Activated T-helper 2 cell treated with anti-CD3 and anti-CD28 coated beads, Interferon-gamma antibody, Interleukin-2, Interleukin-4, amounts not matched to agents 10 μg/mL and 5 μg/mL and 100 μg/mL, durations not matched to agents 14 hours and 24 hours and 36 hours (primary cell): Measurements from ENCODE around the gene FLOT1. TPM values are rescaled to one million over a fixed set of nuclear protein-coding genes. Genes with fewer than 3 reads are reported as not detected.

ENCODE experiments used
- DNase-seq: peaks from one replicate; pipeline ENCODE4 v3.0.0; 2021; ENCODE audit warnings: low spot score
- H3K27ac Mint-ChIP-seq: one replicate; pipeline ENCODE4 v1.8.0; 2021; ENCODE audit warnings: mixed read lengths
- H3K27me3 Mint-ChIP-seq: one replicate; pipeline ENCODE4 v1.8.0; 2021; ENCODE audit warnings: low read depth, mixed read lengths
- H3K36me3 Mint-ChIP-seq: one replicate; pipeline ENCODE4 v1.8.0; 2021; ENCODE audit warnings: low read depth, mixed read lengths
- H3K4me1 Mint-ChIP-seq: one replicate; pipeline ENCODE4 v1.8.0; 2021; ENCODE audit warnings: low read depth, mixed read lengths
- H3K4me3 Mint-ChIP-seq: one replicate; pipeline ENCODE4 v1.8.0; 2021; ENCODE audit warnings: low read depth, mild to moderate bottlenecking, moderate library complexity, mixed read lengths
- H3K9me3 Mint-ChIP-seq: one replicate; pipeline ENCODE4 v1.8.0; 2021; ENCODE audit warnings: mixed read lengths
- intact Hi-C: fragments of 100-400 bp; cut with micrococcal nuclease; formaldehyde crosslinking; loops from one replicate; pipeline ENCODE4 v1.15.1; 2023
- total RNA-seq: library from RNA; stranded (reverse); gene quantifications from 2 replicates; pipeline ENCODE4 v1.2.3, GENCODE V29; 2022

The FLOT1 gene
- total RNA-seq, result 201 and 214 TPM in 2 replicates

- Mint-ChIP-seq H3K9me3 (no peaks in the 10 kb centered on the region), H3K4me3 (peak within 1 kb of the TSS; percentile 99), H3K27ac (peak within 1 kb of the TSS; percentile 91), H3K36me3 (peaks cover 59% of the 10 kb centered on the region), H3K4me1 (peaks cover 50% of the 10 kb centered on the region), H3K27me3 (no peaks in the 10 kb centered on the region)
- intact Hi-C loops, result loop anchor here (1.0 kb wide), 1 partner anchor 27 kb away; no protein-coding TSS in a partner anchor
- DNase-seq, result peak; percentile 88
These were observed at the start of gene FLOT1 for GRCh38 chr6:30742316-30743098. Gene FLOT1, minus strand, starts transcription at chr6:30742687. Its CDS starts 498 bp downstream, at chr6:30742189.

- Mint-ChIP-seq H3K9me3 (no peaks in the 10 kb centered on the region), H3K36me3 (peaks cover 5% of the 10 kb centered on the region), H3K4me3 (no peak overlapping the region), H3K4me1 (peaks cover 71% of the 10 kb centered on the region), H3K27me3 (no peaks in the 10 kb centered on the region), H3K27ac (no peak overlapping the region)
- no peak for DNase-seq
- intact Hi-C loops, result no loop called here
These were observed 48.4 kb upstream of the FLOT1 start for GRCh38 chr6:30790724-30791383.

GRCh38 chr6:30789606-30790005 lies 47.1 kb upstream of the FLOT1 start:
- DNase-seq, result no peak
- no peak overlapping the region for H3K4me3 Mint-ChIP-seq
- no peaks in the 10 kb centered on the region for H3K9me3 Mint-ChIP-seq
- peaks cover 8% of the 10 kb centered on the region for H3K36me3 Mint-ChIP-seq
- H3K27ac Mint-ChIP-seq, result peak overlapping the region; percentile 96
- intact Hi-C loops, result loop anchor here (5.0 kb wide), 1 partner anchor 107 kb away; no protein-coding TSS in a partner anchor
- H3K4me1 Mint-ChIP-seq, result peaks cover 69% of the 10 kb centered on the region
- H3K27me3 Mint-ChIP-seq, result no peaks in the 10 kb centered on the region

GRCh38 chr6:30787954-30788353 lies 45.5 kb upstream of the FLOT1 start:
- DNase-seq, result peak; percentile 31

GRCh38 chr6:30782425-30783014 lies 40.0 kb upstream of the FLOT1 start:
- no peaks in the 10 kb centered on the region for H3K27me3 Mint-ChIP-seq
- peaks cover 58% of the 10 kb centered on the region for H3K4me1 Mint-ChIP-seq
- H3K36me3 Mint-ChIP-seq, result peaks cover 5% of the 10 kb centered on the region
- H3K9me3 Mint-ChIP-seq, result no peaks in the 10 kb centered on the region
- H3K4me3 Mint-ChIP-seq, result no peak overlapping the region
- DNase-seq, result no peak
- peak overlapping the region; percentile 65 for H3K27ac Mint-ChIP-seq
- intact Hi-C loops, result no loop called here

More at GRCh38 chr6:30787954-30788353, 45.5 kb upstream of the FLOT1 start:
- H3K27me3 Mint-ChIP-seq, result no peaks in the 10 kb centered on the region
- peak overlapping the region; percentile 96 for H3K27ac Mint-ChIP-seq
- peaks cover 57% of the 10 kb centered on the region for H3K4me1 Mint-ChIP-seq
- no peaks in the 10 kb centered on the region for H3K9me3 Mint-ChIP-seq
- peak overlapping the region; percentile 66 for H3K4me3 Mint-ChIP-seq
- H3K36me3 Mint-ChIP-seq, result peaks cover 8% of the 10 kb centered on the region
- intact Hi-C loops, result loop anchor here (1.0 to 5.0 kb wide), 5 partner anchors 19 to 106 kb away; no protein-coding TSS in a partner anchor

GRCh38 chr6:30781743-30782424 lies 39.4 kb upstream of the FLOT1 start:
- intact Hi-C loops, result no loop called here
- H3K9me3 Mint-ChIP-seq, result no peaks in the 10 kb centered on the region
- H3K27me3 Mint-ChIP-seq, result no peaks in the 10 kb centered on the region
- DNase-seq, result no peak
- H3K27ac Mint-ChIP-seq, result peak overlapping the region; percentile 65
- peak overlapping the region; percentile 55 for H3K4me3 Mint-ChIP-seq
- peaks cover 62% of the 10 kb centered on the region for H3K4me1 Mint-ChIP-seq
- H3K36me3 Mint-ChIP-seq, result peaks cover 5% of the 10 kb centered on the region

GRCh38 chr6:30781395-30781742 lies 38.9 kb upstream of the FLOT1 start:
- Mint-ChIP-seq H3K9me3 (no peaks in the 10 kb centered on the region), H3K27me3 (no peaks in the 10 kb centered on the region), H3K36me3 (peaks cover 5% of the 10 kb centered on the region), H3K4me1 (peaks cover 62% of the 10 kb centered on the region), H3K4me3 (no peak overlapping the region), H3K27ac (no peak overlapping the region)
- DNase-seq, result no peak
- intact Hi-C loops, result no loop called here

- H3K36me3 Mint-ChIP-seq, result peaks cover 2% of the 10 kb centered on the region
- no peak overlapping the region for H3K27ac Mint-ChIP-seq
- no peaks in the 10 kb centered on the region for H3K9me3 Mint-ChIP-seq
- no peak overlapping the region for H3K4me3 Mint-ChIP-seq
- intact Hi-C loops, result no loop called here
- H3K4me1 Mint-ChIP-seq, result peaks cover 56% of the 10 kb centered on the region
- no peak for DNase-seq
- H3K27me3 Mint-ChIP-seq, result no peaks in the 10 kb centered on the region
These were observed 38.1 kb upstream of the FLOT1 start for GRCh38 chr6:30780642-30780920.

GRCh38 chr6:30779850-30780641 lies 37.6 kb upstream of the FLOT1 start:
- no peak overlapping the region for H3K4me3 Mint-ChIP-seq
- H3K27ac Mint-ChIP-seq, result no peak overlapping the region
- no peaks in the 10 kb centered on the region for H3K9me3 Mint-ChIP-seq
- intact Hi-C loops, result no loop called here
- peaks cover under 1% of the 10 kb centered on the region for H3K36me3 Mint-ChIP-seq
- H3K27me3 Mint-ChIP-seq, result no peaks in the 10 kb centered on the region
- peaks cover 53% of the 10 kb centered on the region for H3K4me1 Mint-ChIP-seq
- DNase-seq, result no peak

- peak overlapping the region; percentile 72 for H3K27ac Mint-ChIP-seq
- peaks cover 57% of the 10 kb centered on the region for H3K4me1 Mint-ChIP-seq
- intact Hi-C loops, result no loop called here
- no peaks in the 10 kb centered on the region for H3K27me3 Mint-ChIP-seq
- no peaks in the 10 kb centered on the region for H3K36me3 Mint-ChIP-seq
- no peak for DNase-seq
- H3K9me3 Mint-ChIP-seq, result no peaks in the 10 kb centered on the region
- H3K4me3 Mint-ChIP-seq, result peak overlapping the region; percentile 13
These were observed 35.6 kb upstream of the FLOT1 start for GRCh38 chr6:30778001-30778635.

GRCh38 chr6:30777155-30777485 lies 34.6 kb upstream of the FLOT1 start:
- H3K27me3 Mint-ChIP-seq, result no peaks in the 10 kb centered on the region
- peaks cover 60% of the 10 kb centered on the region for H3K4me1 Mint-ChIP-seq
- DNase-seq, result no peak
- intact Hi-C loops, result no loop called here
- H3K36me3 Mint-ChIP-seq, result peaks cover 4% of the 10 kb centered on the region
- no peak overlapping the region for H3K4me3 Mint-ChIP-seq
- H3K9me3 Mint-ChIP-seq, result no peaks in the 10 kb centered on the region
- H3K27ac Mint-ChIP-seq, result peak overlapping the region; percentile 6
